HG02884 (cell line): ENCODE data around the gene EBLN2.

ENCODE experiments used
- ATAC-seq: cut with Tn5 transposase; IDR thresholded peaks from one replicate; pipeline ENCODE4 v1.9.1; 2021; ENCODE audit warnings: mild to moderate bottlenecking, moderate library complexity; ENCODE audit not compliant: unreplicated experiment

Gene EBLN2

DNA sequence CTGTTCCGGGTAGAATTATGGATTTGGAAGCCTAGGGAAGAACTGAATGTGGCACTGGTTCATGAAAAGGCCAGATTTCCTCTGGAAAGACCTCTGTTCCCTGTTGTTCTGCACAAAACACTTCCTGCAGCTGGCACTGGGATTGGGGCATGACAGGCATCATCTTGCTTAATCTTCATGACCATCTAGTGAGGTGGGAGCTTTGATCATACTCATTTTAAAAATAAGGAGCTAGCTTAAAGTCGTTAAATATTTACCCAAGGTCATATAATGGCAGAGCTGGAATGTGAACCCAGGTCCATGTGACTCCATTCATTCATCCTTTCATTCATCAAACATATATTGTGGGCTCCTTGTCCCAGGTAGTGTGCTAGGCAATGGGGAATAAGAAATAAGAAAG, 40.4 kb downstream of the EBLN2 start:
- no peak for ATAC-seq

DNA sequence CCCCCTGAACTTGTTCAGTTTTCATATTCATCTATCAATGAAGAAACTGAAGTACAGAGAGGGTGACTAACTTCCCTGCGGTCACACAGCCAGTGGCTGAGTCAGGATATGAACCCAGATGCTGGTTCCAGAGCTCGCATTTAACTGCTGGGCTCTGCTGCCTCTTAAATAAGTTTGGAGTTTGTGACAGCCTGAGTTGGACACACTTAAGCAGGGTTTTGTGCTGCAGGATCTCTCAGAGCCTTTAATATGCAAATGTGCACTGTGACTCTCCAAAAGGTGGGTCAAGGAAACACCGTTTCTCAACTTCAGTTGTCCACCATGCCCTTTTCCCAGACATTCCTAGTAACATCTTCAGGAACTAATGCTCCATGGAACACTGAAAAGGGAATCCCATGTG, 45.8 kb downstream of the EBLN2 start:
- ATAC-seq = no peak

DNA sequence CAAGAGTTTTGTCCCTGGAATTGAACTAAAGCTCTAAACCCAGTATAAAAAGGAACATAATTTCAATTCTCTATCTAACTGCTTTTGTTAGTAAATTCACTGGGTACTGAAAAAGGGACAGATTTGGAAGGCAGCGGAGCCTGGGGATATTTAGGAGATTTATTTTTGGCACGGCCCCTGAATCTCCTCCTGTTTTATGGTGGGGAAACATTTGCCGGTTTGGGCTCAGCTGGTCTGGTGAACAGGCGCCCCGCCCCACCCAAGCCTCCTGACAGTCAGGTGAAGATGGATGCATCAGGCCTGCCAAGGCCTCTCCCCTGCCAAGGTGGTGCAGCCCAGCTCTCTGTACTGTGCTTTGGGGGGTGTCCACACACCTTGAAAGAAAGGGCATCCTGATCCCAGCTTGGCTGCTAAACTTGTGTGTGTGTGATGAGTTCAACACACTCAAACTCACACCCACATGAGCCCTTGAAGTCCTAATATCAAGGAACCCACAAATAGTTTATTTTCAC, 46.3 kb downstream of the EBLN2 start:
- ATAC-seq = no peak

DNA sequence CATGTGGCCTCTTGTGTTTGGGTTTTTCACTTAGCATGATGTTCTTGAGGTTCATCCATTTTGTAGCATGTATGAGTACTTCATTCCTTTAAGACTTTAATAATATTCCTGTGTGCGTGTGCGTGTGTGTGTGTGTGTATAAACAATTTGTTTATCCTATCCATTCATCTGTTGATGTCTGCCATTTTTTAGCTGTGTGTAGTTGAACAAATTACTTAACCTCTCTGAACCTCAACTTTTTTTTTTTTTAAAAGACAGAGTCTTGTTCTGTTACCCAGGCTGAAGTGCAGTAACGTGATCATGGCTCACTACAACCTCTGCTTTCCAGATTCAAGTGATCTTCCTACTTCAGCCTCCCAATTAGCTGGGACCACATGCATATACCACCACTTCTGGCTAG, 47.3 kb downstream of the EBLN2 start:
- ATAC-seq = no peak

DNA sequence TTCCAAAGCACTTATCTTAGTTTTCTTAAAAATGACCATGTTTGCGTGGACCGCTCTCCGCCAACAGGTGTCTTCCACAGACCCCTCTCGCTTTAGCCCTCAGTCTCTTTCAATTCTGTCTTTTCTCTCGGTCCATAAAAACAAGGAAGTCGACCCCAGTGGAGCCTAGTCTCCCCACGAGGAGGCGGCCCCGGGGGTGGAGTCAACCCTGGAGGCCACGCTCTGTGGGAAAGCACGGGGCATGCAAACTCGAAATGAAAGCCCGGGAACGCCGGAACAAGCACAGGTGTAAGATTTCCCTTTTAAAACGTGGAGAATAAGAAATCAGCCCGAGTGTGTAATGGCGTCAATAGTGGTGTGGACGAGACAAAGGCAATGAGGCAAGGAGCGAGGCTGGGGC, 49.1 kb downstream of the EBLN2 start:
- no peak for ATAC-seq
